ENCODE results near the gene EHD4.

DNA sequence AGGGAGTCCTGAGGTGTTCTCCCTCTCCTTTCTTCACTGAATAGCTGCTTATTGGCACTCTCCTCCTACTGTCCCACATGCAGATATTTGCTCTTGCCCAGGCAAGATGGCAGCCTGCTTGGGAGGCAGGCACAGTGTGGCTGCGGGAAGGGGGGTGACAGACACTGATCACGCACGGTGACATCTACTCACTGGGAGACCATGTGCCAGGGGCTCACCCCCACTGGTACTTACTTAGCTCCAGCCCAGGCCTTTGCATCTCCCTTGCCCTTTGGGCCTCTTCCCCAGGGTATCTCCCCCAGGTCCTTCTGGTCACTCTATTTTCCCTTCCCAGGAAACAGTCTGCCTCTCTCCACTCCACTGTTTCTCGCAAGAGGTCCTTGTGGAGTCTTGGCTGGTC is 42.0 kb upstream of the EHD4 start:
- TF ChIP-seq POLR2AphosphoS5 (IDR thresholded peaks at IDR 0.05; ENCODE audit: low read depth, low read length) = no peak
- no peak for TF ChIP-seq POLR2A (IDR thresholded peaks at IDR 0.05; ENCODE audit: low read depth, low read length)
- TF ChIP-seq TAF1 (IDR thresholded peaks at IDR 0.05; ENCODE audit: borderline replicate concordance, low read depth, low read length) = no peak

Data from GM12892 (cell line).